Activated naive CD8-positive, alpha-beta T cell treated with anti-CD3 and anti-CD28 coated beads, Interleukin-2, amount 10 ng/mL, durations not matched to agents 7 days and 5 days (primary cell): Measurements from ENCODE around the gene CCT7. TPM values are rescaled to one million over a fixed set of nuclear protein-coding genes. Genes with fewer than 3 reads are reported as not detected.
A peak's percentile ranks its signal among the peaks of the same experiment; 100 is the strongest.
"Not testable (repeated sequence)": the region's sequence is repeated elsewhere in the genome, so short reads cannot be mapped to it uniquely, and the experiment has no call there.

Experiments
- ATAC-seq: fragments of 150-1000 bp; cut with Tn5 transposase; one replicate; pipeline ENCODE4 v1.10.0; 2021; ENCODE audit warnings: low read depth, moderate library complexity
- POLR2A ChIA-PET: fragments of 350-600 bp; sonication (Branson Sonifier 250); formaldehyde crosslinking; loops from one replicate; lab custom pipeline; 2021; ENCODE audit warnings: antibody characterized with exemption; lab: Charles Lee
- DNase-seq: peaks from one replicate; pipeline ENCODE4 v3.0.0; 2021
- H3K27ac Mint-ChIP-seq: one replicate; pipeline ENCODE4 v1.8.0; 2022; ENCODE audit warnings: mild to moderate bottlenecking, mixed read lengths
- H3K27me3 Mint-ChIP-seq: one replicate; pipeline ENCODE4 v1.8.0; 2022; ENCODE audit warnings: mild to moderate bottlenecking, moderate library complexity, mixed read lengths
- H3K36me3 Mint-ChIP-seq: one replicate; pipeline ENCODE4 v1.8.0; 2021; ENCODE audit warnings: mild to moderate bottlenecking, mixed read lengths
- H3K4me1 Mint-ChIP-seq: one replicate; pipeline ENCODE4 v1.8.0; 2021; ENCODE audit warnings: mixed read lengths
- H3K4me3 Mint-ChIP-seq: one replicate; pipeline ENCODE4 v1.8.0; 2022; ENCODE audit warnings: mild to moderate bottlenecking, moderate library complexity, mixed read lengths
- H3K9me3 Mint-ChIP-seq: one replicate; pipeline ENCODE4 v1.8.0; 2021; ENCODE audit warnings: mixed read lengths
- total RNA-seq, 2 experiments: library from RNA; stranded (reverse); gene quantifications; one replicate each; pipeline ENCODE4 v1.2.3, GENCODE V29; 2021

Gene CCT7
- total RNA-seq, 2 experiments from 2014 or later = 243 to 271 TPM

DNA sequence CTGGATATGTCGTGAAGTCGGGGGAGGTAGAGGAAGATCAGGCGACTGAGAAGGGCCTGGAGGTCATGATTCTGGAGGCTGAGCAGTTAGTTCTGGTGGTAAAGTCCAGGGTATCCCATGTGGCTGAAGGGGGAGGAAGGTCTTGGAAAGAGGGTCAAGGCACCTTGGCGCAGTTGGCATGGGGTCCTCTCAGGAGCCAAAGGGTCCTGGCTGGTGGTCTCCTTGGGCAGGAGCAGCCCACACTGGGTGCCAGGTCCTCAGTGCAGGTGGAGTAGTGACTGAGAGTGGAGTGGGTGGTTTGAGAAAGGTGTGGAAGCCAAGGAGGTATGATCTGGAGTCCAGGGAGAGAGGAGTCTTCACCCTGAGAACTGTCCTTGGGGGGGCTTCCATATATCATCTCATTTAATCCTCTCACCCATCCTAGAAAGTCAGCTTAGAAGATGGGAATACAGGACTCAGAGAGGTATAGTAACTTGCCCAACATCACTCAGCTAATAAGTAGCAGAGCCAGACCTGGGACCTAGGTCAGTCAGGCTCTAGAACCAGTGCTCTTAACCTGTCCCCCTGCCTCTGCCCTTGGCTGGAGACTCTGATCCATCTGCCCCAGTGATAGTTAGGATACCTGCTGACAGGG lies 25.7 kb downstream of the CCT7 start:
- DNase-seq = no peak
- H3K36me3 Mint-ChIP-seq = peaks cover 12% of the 10 kb centered on the region
- H3K27me3 Mint-ChIP-seq = no peaks in the 10 kb centered on the region
- ATAC-seq = no peak
- POLR2A ChIA-PET = no interaction called here
- H3K4me1 Mint-ChIP-seq = no peaks in the 10 kb centered on the region
- H3K27ac Mint-ChIP-seq = no peak overlapping the region
- no peaks in the 10 kb centered on the region for H3K9me3 Mint-ChIP-seq
- H3K4me3 Mint-ChIP-seq = no peak overlapping the region

DNA sequence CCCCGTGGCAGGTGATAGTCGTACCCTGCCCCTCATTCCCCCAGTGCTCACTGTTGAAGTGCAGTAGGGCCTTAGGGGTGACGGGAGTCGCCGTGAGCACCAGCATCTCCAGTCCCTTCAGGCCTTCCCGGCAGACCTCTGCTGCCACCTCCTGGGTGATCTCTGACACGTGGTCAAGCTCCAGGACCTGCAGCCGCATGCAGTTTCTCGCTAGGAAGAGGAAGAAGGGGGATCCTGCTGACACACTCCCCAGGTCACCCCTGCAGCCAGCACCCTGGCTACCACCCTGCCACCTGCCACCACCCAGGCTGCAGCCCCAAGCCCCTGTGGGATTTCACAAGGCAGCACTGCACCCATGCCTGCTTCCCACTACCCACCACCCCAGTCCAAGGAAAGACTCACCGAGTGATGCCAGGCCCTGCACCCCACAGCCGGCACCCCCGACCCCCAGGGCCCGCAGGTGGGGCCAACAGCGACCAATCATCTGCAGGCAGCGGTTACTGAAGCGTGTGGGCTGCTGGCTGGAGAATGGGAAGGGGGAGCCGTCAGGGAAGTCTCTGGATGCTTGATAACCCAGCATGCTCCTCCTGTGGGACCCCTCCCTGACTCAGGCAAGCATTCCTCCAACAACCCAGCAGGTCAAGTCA lies 26.4 kb downstream of the CCT7 start:
- Mint-ChIP-seq H3K4me1 (no peaks in the 10 kb centered on the region), H3K27me3 (no peaks in the 10 kb centered on the region), H3K27ac (no peak overlapping the region), H3K4me3 (no peak overlapping the region), H3K9me3 (no peaks in the 10 kb centered on the region), H3K36me3 (peaks cover 12% of the 10 kb centered on the region)
- DNase-seq (no peak), ATAC-seq (no peak)
- POLR2A ChIA-PET = no interaction called here

DNA sequence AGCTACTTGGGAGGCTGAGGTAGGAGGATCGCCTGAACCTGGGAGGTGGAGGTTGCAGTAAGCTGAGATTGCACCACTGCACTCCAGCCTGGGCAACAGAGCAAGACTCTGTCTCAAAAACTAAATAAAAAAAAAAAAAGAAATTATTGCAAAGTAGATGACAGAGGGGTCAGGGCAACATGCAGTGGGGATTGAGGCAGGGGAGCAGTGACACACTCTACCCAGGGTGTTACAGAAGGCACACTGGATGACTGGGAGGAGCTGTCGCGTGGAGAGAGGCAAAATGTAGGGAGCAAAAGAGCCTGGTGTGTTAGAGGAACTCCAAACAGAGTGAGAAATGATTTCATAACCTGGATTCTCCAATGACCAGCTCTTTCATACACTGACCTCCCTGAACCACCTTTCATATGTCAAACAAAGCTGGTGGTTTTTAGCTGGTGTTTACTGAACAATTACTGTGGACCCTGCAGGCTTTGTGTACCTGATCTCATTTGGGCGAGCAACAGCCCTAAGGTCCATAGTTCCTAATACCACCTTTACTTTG lies 28.1 kb downstream of the CCT7 start:
- POLR2A ChIA-PET = interaction anchor here (1.1 kb wide), 1 partner anchor 27 kb away, joined by 3 read pairs; no protein-coding TSS in a partner anchor
- DNase-seq = no peak
- ATAC-seq = no peak

DNA sequence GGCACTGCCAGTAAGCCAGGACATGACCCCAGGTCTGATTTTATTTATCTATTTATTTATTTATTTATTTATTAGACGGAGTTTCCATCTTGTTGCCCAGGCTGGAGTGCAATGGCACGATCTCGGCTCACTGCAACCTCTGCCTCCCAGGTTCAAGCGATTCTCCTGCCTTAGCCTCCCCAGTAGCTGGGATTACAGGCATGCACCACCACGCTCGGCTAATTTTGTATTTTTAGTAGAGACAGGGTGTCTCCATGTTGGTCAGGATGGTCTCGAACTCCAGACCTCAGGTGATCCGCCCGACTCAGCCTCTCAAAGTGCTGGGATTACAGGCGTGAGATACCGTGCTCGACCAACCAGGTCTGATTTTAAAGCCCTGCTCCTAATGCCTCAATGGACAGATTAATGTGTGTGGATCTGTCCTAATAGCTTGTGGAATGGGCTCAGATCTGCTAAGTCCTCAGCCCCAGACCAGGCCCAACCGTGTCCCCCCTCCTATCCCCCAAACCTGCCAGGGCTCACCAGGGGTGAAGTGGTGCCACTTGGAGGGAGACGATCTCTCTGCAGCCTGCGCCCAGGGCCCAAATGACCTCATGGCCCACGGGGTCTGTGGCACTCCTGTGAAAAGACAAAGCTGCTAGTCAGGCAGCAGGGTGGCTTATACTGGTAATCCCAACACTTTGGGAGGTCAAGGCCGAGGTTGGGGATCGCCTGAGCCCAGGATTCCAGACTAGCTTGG lies 28.8 kb downstream of the CCT7 start:
- H3K4me3 Mint-ChIP-seq, POLR2A ChIA-PET, ATAC-seq, DNase-seq, H3K27me3 Mint-ChIP-seq, H3K9me3 Mint-ChIP-seq, H3K27ac Mint-ChIP-seq, H3K4me1 Mint-ChIP-seq: not testable (repeated sequence)
- peaks cover 16% of the 10 kb centered on the region for H3K36me3 Mint-ChIP-seq

More for the DNA sequence above, 28.1 kb downstream of the CCT7 start:
- Mint-ChIP-seq H3K4me1 (peaks cover 4% of the 10 kb centered on the region), H3K27ac (no peak overlapping the region), H3K4me3 (no peak overlapping the region), H3K27me3 (no peaks in the 10 kb centered on the region), H3K9me3 (no peaks in the 10 kb centered on the region), H3K36me3 (peaks cover 16% of the 10 kb centered on the region)

DNA sequence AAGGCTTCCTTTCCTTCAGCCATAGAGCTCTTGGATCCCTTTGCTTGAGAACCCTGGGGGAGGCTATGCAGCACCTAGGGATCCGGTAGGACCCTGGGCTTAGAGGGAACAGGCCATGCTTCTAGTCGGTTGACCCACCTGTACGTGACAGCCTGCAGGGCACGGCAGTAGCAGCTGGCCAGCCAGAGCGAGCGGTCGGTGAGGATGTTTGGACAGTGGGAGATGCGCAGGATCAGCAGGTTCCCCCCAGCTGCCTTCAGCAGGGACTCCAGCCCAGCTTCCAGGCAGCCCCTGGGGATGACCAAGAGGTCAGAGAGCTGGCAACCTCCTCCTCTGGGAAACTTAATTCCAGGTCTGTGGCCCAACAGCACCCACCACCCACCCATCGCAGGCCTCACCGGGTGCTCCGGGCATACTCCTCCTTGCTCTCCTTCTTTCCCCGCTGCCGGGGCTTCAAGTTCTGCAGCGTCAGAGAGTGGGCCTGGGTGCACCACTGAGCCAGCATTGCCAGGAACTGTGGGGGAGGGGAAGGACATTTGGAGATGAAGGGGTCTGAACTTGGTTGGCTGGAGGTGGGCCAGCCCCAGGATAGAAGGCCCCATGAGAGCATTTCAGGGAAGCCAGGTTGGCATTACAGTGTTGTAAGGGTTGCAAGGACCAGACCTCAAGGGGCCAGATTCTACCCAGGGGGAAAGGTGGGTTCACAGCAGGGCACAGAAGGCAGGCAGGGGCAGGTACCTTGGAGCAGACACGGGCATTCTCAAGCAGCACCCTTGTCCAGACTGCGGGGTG lies 29.6 kb downstream of the CCT7 start:
- no peaks in the 10 kb centered on the region for H3K27me3 Mint-ChIP-seq
- H3K36me3 Mint-ChIP-seq = peaks cover 21% of the 10 kb centered on the region
- no peaks in the 10 kb centered on the region for H3K9me3 Mint-ChIP-seq
- DNase-seq (no peak), ATAC-seq (no peak)
- no peak overlapping the region for H3K27ac Mint-ChIP-seq
- peaks cover 13% of the 10 kb centered on the region for H3K4me1 Mint-ChIP-seq
- H3K4me3 Mint-ChIP-seq = no peak overlapping the region
- POLR2A ChIA-PET = no interaction called here

DNA sequence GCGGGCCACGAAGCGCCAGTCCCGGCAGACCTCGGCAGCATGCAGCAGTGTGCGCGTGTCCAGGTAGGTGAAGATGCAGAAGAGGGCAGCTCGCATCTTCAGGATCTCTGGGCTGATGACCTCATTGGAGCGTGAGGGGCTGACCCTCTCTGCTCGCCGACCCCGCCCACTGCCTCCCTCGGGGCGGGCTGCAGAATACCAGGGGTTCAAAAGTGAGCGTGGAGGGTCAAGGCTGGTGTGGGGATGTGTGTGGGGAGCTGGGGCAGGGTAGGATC lies 30.2 kb downstream of the CCT7 start:
- Mint-ChIP-seq H3K36me3 (peaks cover 19% of the 10 kb centered on the region), H3K9me3 (no peaks in the 10 kb centered on the region), H3K4me3 (no peak overlapping the region), H3K27ac (no peak overlapping the region), H3K4me1 (peaks cover 13% of the 10 kb centered on the region), H3K27me3 (no peaks in the 10 kb centered on the region)
- ATAC-seq = no peak
- POLR2A ChIA-PET = no interaction called here
- DNase-seq = no peak

DNA sequence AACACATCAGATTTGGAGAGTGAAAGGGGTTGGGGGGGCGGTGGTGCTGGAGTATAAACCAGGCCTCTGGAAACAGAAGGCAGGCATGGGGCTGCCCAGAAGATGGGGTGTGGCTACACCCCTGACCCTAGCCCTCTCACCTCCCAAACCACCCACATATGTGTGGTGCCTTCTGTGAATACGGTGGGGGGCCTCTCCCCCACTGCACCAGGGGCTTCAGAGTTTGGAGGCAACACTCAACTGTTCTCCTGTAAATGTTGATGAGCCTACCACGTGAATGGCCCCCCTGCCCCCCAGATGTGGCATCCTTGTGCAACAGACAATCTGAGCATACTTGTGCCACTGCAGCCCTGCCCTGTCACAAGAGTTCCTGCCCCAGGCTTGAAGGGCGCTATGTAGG lies 30.7 kb downstream of the CCT7 start:
- ATAC-seq (no peak), DNase-seq (no peak)
- Mint-ChIP-seq H3K27me3 (no peaks in the 10 kb centered on the region), H3K36me3 (peaks cover 14% of the 10 kb centered on the region), H3K4me1 (peaks cover 13% of the 10 kb centered on the region), H3K9me3 (no peaks in the 10 kb centered on the region), H3K4me3 (no peak overlapping the region), H3K27ac (no peak overlapping the region)
- POLR2A ChIA-PET = no interaction called here

DNA sequence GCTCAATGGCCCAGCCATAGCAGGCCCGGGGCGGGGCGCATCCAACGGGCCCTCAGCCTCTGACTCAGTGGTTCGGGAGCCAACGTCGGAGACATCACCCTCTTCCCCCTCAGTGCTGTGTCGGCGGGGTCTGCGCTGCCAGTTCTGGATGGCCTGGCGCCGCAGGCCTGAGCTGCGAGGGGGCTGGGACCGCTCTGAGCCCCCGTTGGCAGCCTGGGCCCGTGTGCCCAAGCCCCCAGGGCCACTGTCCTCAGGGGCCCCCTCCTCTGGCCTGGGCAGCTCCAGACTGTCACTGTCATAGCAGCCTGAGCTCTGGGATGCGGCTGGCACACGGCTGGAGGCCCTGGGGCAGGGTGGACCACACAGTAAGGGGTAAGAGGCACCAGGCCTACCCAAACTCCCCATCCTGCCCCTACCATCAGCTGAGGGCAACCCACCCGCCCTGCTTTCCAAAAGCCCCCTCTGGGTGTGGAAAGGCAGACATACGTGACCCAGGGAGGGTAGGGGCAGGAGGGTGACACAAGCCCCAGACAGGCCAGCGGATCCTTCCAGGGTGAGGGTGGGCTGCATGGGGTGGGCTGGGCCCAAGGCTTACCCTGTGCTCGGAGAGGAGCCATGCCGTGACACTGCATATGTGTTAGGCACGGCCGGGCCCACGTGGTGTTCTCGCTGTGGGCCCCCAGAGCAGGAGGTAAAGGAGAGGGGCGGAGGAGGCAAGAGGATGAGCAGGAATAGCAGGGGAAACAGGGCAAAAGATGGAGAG lies 31.4 kb downstream of the CCT7 start:
- H3K27me3 Mint-ChIP-seq = no peaks in the 10 kb centered on the region
- DNase-seq (no peak), ATAC-seq (no peak)
- POLR2A ChIA-PET = no interaction called here
- H3K9me3 Mint-ChIP-seq = no peaks in the 10 kb centered on the region
- peaks cover 14% of the 10 kb centered on the region for H3K36me3 Mint-ChIP-seq
- H3K4me1 Mint-ChIP-seq = peaks cover 17% of the 10 kb centered on the region
- H3K27ac Mint-ChIP-seq = no peak overlapping the region
- no peak overlapping the region for H3K4me3 Mint-ChIP-seq

DNA sequence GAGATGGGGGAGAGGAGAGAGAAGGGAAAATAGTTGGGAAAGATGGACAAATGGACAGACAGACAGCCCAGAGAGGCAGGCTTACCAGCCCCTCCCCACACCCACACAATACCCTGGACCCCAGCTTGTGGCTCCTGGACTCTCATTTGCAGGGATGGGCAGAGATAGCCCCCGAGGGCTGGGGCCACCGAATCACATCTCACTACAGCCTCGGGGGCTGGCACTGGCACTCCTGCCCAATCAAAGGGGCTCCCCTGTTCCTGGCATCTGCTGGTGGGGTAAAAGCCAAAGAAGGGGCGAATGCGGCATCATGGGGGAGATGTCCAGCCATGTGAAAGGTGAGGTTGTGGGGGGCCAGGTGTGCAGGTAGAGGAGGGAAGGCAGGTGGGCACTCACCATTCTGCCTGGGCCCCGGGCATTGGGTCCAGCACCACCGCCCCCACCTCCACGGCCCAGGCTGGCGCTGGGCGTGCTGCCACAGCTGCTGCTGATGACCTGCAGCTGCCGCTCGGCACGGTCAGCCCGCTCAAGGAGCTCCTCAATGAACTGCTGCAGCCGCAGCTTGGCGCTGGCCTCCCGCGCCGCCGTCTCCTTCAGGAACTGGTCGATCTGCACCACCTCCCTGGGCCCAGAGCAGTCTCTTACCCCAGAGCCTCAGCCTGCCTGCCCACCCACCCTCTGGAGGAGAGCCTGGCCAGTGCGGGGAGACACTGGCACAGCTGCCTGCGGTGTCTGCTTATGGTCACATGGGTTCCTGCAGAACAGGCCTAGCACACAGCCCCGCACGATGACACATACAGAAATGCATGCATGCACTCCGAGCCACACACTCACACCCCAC lies 32.2 kb downstream of the CCT7 start:
- peaks cover 20% of the 10 kb centered on the region for H3K4me1 Mint-ChIP-seq
- DNase-seq = no peak
- no peaks in the 10 kb centered on the region for H3K9me3 Mint-ChIP-seq
- peaks cover 19% of the 10 kb centered on the region for H3K36me3 Mint-ChIP-seq
- POLR2A ChIA-PET = no interaction called here
- no peaks in the 10 kb centered on the region for H3K27me3 Mint-ChIP-seq
- no peak overlapping the region for H3K4me3 Mint-ChIP-seq
- no peak overlapping the region for H3K27ac Mint-ChIP-seq
- no peak for ATAC-seq

DNA sequence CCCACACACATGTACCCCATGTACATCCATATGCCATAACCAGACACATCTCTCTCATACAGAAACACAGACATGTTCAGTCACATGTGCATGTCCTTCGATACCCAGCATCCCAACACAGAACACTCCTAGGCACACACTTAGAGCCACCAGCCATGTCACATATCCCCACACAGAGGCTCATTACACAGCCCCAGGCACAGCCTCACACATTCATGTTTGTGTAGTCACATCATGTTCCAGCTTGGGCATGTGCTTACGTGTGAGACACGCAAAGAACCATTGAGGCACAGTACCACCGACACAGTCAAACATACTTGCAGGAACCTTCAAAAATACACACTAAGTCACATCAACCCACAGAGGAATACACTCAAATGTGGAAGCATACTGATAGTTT lies 32.9 kb downstream of the CCT7 start:
- Mint-ChIP-seq H3K27ac (no peak overlapping the region), H3K4me1 (peaks cover 20% of the 10 kb centered on the region), H3K36me3 (peaks cover 17% of the 10 kb centered on the region), H3K9me3 (no peaks in the 10 kb centered on the region), H3K27me3 (no peaks in the 10 kb centered on the region), H3K4me3 (no peak overlapping the region)
- DNase-seq (no peak), ATAC-seq (no peak)
- POLR2A ChIA-PET = no interaction called here

DNA sequence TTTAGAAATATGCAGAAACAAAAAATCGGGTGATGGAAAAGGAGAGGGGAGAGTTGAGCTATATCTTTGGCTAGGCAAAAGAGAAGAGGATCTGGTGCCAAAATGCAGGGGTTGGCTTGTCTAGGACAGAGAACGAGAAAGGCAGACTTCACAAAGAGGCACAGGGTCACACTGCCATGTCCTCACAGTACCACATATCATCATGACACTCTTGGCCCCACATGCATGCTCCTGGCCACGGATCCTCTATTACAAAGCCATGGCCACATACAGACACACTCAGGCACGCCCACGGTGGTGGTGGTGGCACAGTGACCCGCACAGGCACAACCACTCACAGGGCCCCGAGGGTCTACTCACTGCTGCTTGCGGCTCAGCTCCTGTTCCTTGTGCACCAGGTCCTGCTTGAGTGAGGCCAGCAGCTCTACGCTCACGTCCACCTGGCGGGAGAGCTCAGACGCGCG lies 34.3 kb downstream of the CCT7 start:
- peaks cover 15% of the 10 kb centered on the region for H3K36me3 Mint-ChIP-seq
- peaks cover 20% of the 10 kb centered on the region for H3K4me1 Mint-ChIP-seq
- H3K9me3 Mint-ChIP-seq = no peaks in the 10 kb centered on the region
- peak overlapping the region; percentile 35 for H3K27ac Mint-ChIP-seq
- POLR2A ChIA-PET = interaction anchor here (1.0 to 1.4 kb wide), 3 partner anchors 17 to 35 kb away, joined by 3 to 4 read pairs (median 3); partner anchors contain the start of gene CCT7
- DNase-seq (no peak), ATAC-seq (no peak)
- H3K4me3 Mint-ChIP-seq = peak overlapping the region; percentile 56
- H3K27me3 Mint-ChIP-seq = no peaks in the 10 kb centered on the region
